K562 (cell line): ENCODE measurements around the gene BST1. TPM values are rescaled to one million over a fixed set of nuclear protein-coding genes. Genes with fewer than 3 reads are reported as not detected.

Source experiments
- ATF7 ChIP-seq: fragments of 450-650 bp; IDR thresholded peaks from 2 replicates; pipeline ENCODE4 v1.7.1; 2014; ENCODE audit warnings: mild to moderate bottlenecking, moderate library complexity
- CAMTA2 ChIP-seq: fragments of 250-450 bp; sonication (Bioruptor Pico); conservative IDR thresholded peaks from 2 replicates; pipeline ENCODE4 v1.5.1; 2022
- DPF2 ChIP-seq: fragments of 450-650 bp; IDR thresholded peaks from 2 replicates; pipeline ENCODE4 v1.6.1; 2016
- FOXK2 ChIP-seq, 2 experiments: fragments of 450-650 bp; IDR thresholded peaks in 1 of 2; conservative IDR thresholded peaks in 1 of 2; 2 replicates each; pipeline ENCODE4 v1.6.1; 2016; ENCODE audit warnings: low read depth in 2 of 2, mild to moderate bottlenecking in 1 of 2
- JUND ChIP-seq, 2 experiments: IDR thresholded peaks; 2 replicates in 1 of 2; 3 replicates in 1 of 2; pipeline ENCODE4 v1.6.1; 2011; ENCODE audit warnings: borderline replicate concordance in 2 of 2, low read depth in 2 of 2, low read length in 2 of 2, improper control_type of control experiment in 1 of 2, missing biosample characterization in 1 of 2, missing genetic modification characterization in 1 of 2, missing genetic modification reagents in 1 of 2
- MEIS2 ChIP-seq: fragments of 450-650 bp; IDR thresholded peaks from 2 replicates; pipeline ENCODE4 v1.6.1; 2014; ENCODE audit warnings: mild to moderate bottlenecking; ENCODE audit not compliant: partially characterized antibody
- NR1H2 ChIP-seq: sonication (generic); formaldehyde crosslinking; IDR thresholded peaks from 2 replicates; pipeline ENCODE4 v1.4.0; 2020; ENCODE audit warnings: mild to moderate bottlenecking, missing genetic modification reagents
- PRDM10 ChIP-seq: fragments of 450-650 bp; IDR thresholded peaks from 2 replicates; pipeline ENCODE4 v1.6.1; 2018; ENCODE audit not compliant: partially characterized antibody
- RREB1 ChIP-seq: fragments of 250-450 bp; sonication (Bioruptor Pico); IDR thresholded peaks from 2 replicates; pipeline ENCODE4 v1.4.0; 2020
- SRF ChIP-seq, 2 experiments: fragments of 250-450, 450-650 bp in 1 of 2; sonication (Bioruptor Pico) in 1 of 2; sonication (generic) in 1 of 2; formaldehyde crosslinking; IDR thresholded peaks; 2 replicates each; pipeline versions ENCODE4 v1.5.0 to v1.5.1; 2020 to 2022; ENCODE audit warnings: mild to moderate bottlenecking in 1 of 2, missing genetic modification reagents in 1 of 2
- ZNF589 ChIP-seq: fragments of 200-800 bp; sonication (Bioruptor generic); IDR thresholded peaks from 2 replicates; pipeline ENCODE4 v1.6.1; 2016; ENCODE audit warnings: low read depth, missing genetic modification characterization, missing compliant biosample characterization
- polyA plus RNA-seq, 8 experiments: library from polyadenylated mRNA; depleted of rRNA in 4 of 8; stranded (reverse) in 5 of 8; unstranded in 3 of 8; fragments of >200 nt; fragmentation: Nextera tagmentation in 2 of 8; fragmentation: Illumina TruSeq in 1 of 8; extraction: Ambion mirVana in 2 of 8; extraction: Trizol in 1 of 8; gene quantifications; 2 replicates each; pipeline versions ENCODE4 v1.2.1 to v1.2.3, GENCODE V29; 2011 to 2014; ENCODE audit warnings: inconsistent platforms in 1 of 8, missing spikeins in 1 of 8
- total RNA-seq, 7 experiments: library from RNA; depleted of rRNA in 6 of 7; stranded (reverse); fragments of >200 nt in 6 of 7; fragmentation: Illumina TruSeq in 2 of 7; extraction: Trizol in 2 of 7; gene quantifications; 2 replicates each; pipeline versions ENCODE4 v1.2.1 to v1.2.3, GENCODE V29; 2011 to 2021; ENCODE audit warnings: low replicate concordance in 1 of 7
- TF ChIP-seq, protein P1 (sequence below), 2 experiments: IDR thresholded peaks in 1 of 2; conservative IDR thresholded peaks in 1 of 2; 2 replicates each; pipeline ENCODE4 v1.6.1; 2016; ENCODE audit warnings: low read depth in 2 of 2, mild to moderate bottlenecking in 1 of 2, missing compliant biosample characterization in 1 of 2, missing genetic modification characterization in 1 of 2, moderate library complexity in 1 of 2

BST1 gene
- total and polyA plus RNA-seq, 9 of the 15 experiments (the other 6 are each of a cell fraction or from before 2014, with no cell fraction given): 0.04 to 0.38 (median 0.07) TPM; not detected in 6

GRCh38 chr4:15677507-15677988, 25.3 kb upstream of the BST1 start (continued):
- TF ChIP-seq, protein P1, sequence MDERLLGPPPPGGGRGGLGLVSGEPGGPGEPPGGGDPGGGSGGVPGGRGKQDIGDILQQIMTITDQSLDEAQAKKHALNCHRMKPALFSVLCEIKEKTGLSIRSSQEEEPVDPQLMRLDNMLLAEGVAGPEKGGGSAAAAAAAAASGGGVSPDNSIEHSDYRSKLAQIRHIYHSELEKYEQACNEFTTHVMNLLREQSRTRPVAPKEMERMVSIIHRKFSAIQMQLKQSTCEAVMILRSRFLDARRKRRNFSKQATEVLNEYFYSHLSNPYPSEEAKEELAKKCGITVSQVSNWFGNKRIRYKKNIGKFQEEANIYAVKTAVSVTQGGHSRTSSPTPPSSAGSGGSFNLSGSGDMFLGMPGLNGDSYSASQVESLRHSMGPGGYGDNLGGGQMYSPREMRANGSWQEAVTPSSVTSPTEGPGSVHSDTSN (CRISPR knock-in tag; IDR thresholded peaks at IDR 0.05; ENCODE audit: low read depth): no peak
- TF ChIP-seq, protein P1 (tag; conservative IDR thresholded peaks at IDR 0.05; ENCODE audit: low read depth): peak; percentile 51; the same call in 1 of the 2 replicates
- peak; percentile 49; the same call in 1 of the 2 replicates for TF ChIP-seq DPF2
- peak; percentile 85 for TF ChIP-seq ATF7
- no peak for TF ChIP-seq ZNF589 (CRISPR knock-in tag)
- TF ChIP-seq JUND (IDR thresholded peaks at IDR 0.05; ENCODE audit: borderline replicate concordance, low read depth, low read length): no peak; the same call in 1 of the 2 replicates
- peak; percentile 80; the same call in 2 of the 3 replicates for TF ChIP-seq JUND (tag; IDR thresholded peaks at IDR 0.05; ENCODE audit: borderline replicate concordance, low read depth, low read length)
- no peak for TF ChIP-seq NR1H2
- TF ChIP-seq SRF (CRISPR knock-in tag; IDR thresholded peaks at IDR 0.05): peak; percentile 93 to 99
- TF ChIP-seq PRDM10: peak; percentile 97
- no peak for TF ChIP-seq CAMTA2 (CRISPR knock-in tag)
- TF ChIP-seq RREB1 (CRISPR knock-in tag): no peak
- TF ChIP-seq FOXK2 (conservative IDR thresholded peaks at IDR 0.05 in 1 of 2, IDR thresholded peaks at IDR 0.05 in 1 of 2; ENCODE audit: low read depth in 2 of 2): peak in 1 of 2 experiments; percentile 81; a peak in 2 of 4 replicates
- TF ChIP-seq MEIS2: peak; percentile 45
